ENCODE results near the gene EGLN2.
"Not testable (repeated sequence)": the region's sequence is repeated elsewhere in the genome, so short reads cannot be mapped to it uniquely, and the experiment has no call there.

The EGLN2 gene

DNA sequence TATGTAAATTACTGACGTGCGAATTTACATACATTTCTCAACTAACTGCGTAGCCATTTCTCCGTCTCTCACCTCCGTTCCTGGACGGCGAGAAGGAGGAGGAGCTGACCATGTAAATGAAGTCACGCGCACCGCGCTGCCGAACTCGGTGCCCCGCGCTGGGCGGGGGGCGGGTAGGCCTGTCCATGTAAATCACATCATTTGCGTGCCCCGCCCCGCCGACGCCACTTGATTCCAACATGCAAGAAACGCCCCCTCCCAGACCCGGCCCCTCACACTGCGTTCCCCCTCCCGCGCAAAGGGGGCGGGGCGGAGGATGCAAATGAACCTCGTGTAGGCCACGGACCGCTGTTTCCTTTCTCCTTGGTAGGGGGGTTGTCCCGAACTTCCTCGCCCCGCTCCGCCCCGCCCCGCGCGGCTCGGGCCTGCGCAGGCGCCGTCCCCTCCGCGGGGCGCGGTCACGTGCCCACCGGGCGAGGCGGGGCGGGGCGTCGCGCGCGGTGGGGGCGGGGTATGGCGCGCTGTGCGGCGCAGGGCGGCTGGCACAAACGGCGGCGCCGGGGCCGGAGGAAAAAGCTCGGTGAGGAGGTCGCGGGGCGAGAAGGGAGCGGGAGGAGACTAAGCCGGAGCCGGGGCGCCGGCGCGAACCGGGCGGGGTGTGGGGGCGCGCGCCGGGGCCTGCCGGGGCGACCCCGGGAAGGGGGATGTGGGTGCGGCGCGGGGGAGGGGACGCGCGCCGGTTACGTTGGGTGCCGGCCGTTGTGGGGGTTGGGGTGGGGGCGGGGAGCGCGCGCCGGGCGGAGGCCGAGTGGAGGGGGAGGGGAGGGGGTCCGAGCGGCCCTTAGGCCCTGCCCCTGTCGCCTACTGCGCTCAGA is at the start of gene EGLN2:
EGLN2 (plus strand) TSS at position 509 of the 875 bp plus-strand sequence. CDS start 1,382 bp downstream, outside the sequence.
- peak; percentile 100 for DNase-seq

DNA sequence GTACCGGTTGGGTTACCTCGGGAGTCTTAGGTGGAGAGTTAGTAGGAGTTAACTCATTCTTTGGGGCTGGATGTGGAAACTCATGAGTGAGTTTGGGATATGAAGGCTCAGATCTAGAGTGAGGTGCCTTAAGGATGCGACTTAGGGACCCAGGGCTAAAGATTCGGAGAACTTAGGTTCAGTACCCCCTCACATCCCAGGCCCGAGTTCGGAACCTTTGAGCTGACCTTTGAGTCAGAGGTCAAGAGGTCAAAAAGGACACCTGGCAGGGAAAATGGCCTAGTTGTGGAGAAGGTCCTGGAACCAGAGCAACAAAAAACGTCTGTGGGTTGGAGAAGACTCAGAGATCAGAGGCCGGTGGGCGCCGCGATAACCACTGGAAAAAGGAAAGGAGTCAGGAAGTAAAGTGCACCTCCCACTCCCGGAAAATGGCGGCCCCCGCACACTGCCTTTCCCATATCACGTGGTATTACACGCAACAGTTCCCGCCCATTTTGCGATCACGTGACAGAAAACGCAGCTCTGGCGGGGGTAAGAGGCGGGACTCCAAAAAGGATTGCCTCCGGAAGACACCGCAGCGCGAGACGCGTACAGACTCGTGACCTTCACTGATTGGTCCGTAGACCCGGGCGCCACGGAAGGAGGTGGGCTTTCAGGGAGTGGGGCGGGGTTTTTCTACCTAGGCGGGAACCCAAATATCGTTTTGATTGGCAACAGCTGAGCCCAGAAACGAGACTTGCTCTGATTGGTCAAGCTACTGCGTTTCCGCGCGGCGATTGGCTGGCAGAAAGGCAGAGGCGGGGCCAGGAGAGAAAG is 48.7 kb upstream of the EGLN2 start, which contains the start of gene ACTMAP:
ACTMAP (minus strand) TSS at position 420 of the 816 bp plus-strand sequence. CDS start 674 bp downstream, outside the sequence.
- DNase-seq, result peak; percentile 98

DNA sequence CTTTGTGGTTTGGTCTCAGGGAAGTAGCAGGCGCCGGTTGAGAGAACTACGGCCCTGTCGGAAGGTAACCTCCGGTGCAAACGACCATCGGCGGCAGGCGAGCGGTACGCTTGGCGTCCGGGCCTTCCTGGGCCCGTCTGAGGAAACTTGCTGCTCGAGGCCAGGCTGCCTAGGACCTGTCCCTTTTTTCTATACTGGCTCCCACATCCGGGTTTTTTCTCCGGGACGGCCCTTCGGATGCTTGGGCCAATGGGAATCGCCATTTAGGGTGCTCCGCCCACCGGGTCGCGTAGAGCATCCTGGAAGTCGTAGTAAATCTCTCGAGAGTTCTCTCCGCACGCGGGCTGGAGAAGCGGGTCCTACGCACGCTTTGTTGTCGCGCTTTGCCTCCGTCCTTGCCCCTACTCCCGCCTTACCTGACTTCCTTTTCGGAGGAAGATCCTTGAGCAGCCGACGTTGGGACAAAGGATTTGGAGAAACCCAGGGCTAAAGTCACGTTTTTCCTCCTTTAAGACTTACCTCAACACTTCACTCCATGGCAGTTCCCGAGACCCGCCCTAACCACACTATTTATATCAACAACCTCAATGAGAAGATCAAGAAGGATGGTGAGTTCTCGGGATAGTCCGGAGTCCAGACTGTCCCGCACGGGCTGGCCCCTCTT is 48.0 kb upstream of the EGLN2 start, which contains the start of gene SNRPA:
SNRPA (plus strand) TSS at position 330 of the 664 bp plus-strand sequence; CDS start at position 536, 206 bp downstream.
- peak; percentile 90 for DNase-seq

DNA sequence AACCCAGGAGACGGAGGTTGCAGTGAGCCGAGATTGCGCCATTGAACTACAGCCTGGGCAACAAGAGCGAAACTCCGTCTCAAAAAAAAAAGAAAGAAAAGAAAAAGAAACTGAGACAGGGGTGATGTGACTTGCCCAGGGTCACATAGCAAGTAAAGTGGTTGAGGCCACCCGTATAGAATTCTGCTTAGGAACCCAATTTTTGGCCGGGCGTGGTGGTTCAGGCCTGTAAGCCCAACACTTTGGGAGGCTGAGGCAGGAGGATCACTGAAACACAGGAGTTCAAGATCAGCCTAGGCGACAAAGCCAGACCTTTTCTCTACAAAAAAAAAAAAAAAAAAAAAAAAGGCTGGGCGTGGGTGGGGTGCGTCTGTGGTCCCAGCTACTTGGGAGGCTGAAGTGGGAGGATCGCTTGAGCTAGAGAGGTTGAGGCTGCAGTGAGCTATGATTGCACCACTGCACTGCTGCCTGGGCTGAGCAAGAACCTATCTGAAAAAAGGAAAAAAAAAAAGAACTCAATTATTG is 46.7 kb upstream of the EGLN2 start:
- no peak for DNase-seq

DNA sequence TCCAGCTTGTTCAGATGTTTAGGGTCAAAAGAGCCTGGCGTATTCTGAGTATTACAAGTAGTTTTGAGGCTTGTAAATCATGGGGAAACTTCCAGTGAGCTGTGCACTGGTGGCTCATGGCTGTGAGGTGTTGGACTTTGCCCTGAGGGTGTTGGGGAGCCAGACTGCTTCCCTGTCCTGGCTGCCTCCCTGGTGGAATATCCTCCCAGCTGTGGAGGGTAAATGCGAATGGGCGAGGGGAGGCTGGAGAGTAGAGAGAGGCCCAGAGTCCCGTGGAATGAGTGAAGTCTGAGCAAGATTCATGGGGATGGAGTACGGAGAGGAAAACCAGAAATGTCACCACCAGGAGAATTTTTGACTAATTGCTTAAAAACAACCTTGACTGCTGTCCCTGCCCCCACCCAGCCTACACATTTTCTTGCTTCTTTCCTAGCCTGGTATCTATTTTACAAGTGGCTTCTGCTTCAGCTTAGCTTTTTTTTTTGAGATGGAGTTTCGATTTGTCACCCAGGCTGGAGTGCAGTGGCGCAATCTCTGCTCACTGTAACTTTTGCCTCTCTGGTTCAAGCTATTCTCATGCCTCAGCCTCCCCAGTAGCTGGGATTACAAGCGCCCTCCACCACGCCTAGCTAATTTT is 44.3 kb upstream of the EGLN2 start:
- DNase-seq, result peak; percentile 58

DNA sequence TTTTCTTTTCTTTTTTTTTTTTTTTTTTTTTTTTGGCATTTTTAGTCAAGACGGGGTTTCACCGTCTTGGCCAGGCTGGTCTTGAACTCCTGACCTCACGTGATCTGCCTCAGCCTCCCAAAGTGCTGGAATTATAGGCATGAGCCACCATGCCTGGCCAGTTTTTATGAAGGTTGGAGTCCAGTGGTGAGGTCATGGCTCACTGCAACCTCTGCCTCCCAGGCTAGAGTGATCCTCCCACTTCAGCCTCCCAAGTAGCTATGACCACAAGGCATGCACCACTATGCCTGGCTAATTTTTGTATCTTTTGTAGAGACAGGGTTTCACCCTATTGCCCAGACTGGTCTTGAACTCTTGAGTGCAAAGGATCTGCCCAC is 43.8 kb upstream of the EGLN2 start:
- DNase-seq, result no peak

DNA sequence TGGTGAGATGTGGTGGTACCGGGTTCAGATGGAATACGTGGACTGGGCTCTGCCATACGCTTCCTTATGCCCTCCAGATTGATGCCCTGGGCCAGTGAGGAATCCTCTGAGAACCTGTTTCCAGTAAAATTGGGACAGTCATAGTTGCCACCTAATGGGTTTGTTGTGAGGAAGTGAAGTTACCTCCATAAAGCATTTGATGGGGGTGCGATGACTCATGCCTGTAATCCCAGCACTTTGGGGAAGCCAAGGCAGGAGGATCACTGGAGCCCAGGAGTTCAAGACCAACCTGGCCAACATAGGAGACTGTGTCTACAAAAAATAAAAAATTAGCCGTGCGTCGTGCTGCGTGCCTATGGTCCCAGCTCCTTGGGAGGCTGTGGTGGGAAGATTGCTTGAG is 43.2 kb upstream of the EGLN2 start:
- no peak for DNase-seq

DNA sequence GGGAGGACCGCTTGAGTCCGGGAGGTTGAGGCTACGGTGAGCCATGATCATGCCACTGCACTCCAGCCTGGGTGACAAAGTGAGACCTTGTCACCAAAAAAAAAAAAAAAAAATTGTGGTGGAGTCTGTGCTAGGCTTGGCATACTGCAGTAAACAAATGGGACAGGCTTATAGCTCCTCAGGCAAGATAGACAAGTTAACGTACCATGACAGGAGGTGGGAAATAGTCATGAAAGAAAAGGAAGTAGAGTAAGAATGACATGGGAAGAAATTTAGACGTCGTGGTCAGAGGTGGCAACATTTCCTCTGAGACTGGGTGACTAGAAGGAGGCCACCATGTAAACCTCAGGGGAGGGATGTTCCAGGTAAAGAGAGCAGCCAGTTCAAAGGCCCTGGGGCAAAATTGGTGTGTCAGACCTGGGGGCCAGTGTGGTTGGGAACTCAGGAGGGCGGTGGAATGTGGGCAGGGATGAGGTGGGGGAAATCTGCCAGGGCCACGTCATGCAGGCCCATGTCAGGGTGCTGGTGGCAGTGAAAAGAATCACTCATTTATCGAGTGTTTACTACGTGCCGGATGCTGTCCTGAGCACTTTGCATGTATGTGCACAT is 42.4 kb upstream of the EGLN2 start:
- DNase-seq, result peak; percentile 15

DNA sequence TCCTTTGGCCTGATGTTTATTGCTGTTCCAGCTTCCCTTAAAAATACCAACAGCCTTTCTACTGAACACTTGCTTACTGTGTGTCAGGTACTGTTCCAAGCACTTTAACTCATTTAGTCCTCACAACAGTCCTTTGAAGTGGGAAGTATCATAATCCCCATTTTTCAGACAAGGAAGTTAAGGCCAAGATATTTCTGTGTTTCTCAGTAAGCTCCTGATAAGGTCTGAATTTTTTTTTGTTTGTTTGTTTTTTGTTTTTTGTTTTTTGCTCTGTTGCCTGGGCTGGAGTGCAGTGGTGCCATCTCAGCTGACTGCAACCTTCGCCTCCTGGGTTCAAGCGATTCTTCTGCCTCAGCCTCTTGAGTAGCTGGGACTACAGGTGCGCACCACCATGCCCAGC is 40.5 kb upstream of the EGLN2 start:
- DNase-seq, result no peak

DNA sequence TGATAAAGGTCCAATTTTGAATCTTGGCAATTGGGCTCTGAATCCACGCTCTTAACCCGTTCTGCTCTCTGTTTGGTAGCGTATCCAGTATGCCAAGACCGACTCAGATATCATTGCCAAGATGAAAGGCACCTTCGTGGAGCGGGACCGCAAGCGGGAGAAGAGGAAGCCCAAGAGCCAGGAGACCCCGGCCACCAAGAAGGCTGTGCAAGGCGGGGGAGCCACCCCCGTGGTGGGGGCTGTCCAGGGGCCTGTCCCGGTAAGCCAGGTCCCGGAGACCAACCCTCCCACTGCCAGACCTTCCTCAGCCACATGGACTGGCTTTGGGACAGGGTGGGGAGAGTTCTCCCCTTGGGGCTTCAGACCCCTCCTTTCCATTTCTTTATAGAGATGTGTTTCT is 39.6 kb upstream of the EGLN2 start:
- DNase-seq, result no peak

DNA sequence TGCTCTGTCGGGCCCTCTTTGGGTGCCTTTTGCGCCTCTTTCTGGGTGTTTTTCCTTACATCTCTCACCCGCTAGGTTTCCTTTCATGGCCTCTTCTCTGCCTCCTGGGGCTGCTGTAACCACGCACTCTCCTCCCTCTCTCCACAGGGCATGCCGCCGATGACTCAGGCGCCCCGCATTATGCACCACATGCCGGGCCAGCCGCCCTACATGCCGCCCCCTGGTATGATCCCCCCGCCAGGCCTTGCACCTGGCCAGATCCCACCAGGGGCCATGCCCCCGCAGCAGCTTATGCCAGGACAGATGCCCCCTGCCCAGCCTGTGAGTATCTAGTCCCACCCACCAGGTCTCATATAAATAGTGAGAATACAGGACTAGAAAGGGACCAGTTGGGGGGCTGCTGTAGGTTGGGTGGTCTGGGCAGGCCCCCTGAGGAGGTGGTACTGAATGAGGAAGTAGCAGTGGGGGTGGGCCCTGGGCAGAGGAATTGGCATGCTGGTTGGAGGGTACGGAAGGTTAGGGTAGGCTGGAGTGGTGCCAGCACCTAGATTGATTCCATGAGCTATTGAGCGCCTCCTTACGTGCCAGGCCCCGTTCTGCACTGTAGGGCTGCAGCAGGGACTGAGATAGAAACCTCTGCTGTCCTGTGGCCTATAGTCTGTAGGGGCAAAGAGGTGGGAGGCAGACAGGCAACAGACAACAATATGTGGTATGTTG is 36.1 kb upstream of the EGLN2 start:
- no peak for DNase-seq

DNA sequence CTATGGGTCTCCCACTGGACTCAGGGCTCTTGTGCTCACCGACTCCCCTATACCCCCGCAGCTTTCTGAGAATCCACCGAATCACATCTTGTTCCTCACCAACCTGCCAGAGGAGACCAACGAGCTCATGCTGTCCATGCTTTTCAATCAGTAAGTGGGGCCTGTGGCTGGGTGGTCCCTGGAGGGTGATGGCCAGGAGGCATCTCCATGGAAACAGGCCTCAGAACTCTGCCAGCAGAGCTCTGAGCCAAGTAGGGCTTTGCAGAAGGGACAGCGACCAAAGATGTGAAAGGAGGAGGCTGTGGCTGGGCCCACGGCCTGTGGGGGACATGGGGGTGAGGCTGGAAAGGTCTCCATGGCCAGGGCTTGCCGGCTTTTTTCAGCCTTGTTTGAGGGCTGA is 35.5 kb upstream of the EGLN2 start:
- DNase-seq, result no peak

DNA sequence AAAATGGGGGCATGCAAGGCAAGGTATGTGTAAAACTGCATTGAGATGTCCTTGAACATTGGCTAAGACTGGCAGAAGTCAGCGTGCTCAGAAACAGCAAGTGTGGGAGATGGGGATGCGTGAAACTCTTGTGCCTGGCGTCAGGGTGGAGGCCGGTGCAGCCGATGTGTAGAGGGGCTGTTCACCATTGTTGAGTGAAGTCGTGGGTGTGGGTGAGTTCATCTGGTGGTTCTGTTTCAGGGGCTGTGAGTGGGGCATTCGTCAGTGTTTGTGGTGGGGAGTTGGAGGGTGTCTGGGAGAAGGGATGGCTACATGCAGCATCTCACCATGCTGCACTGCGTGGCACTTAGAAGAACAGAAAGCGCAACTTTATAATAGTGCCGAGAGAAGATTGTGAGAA is 35.0 kb upstream of the EGLN2 start:
- DNase-seq, result no peak

DNA sequence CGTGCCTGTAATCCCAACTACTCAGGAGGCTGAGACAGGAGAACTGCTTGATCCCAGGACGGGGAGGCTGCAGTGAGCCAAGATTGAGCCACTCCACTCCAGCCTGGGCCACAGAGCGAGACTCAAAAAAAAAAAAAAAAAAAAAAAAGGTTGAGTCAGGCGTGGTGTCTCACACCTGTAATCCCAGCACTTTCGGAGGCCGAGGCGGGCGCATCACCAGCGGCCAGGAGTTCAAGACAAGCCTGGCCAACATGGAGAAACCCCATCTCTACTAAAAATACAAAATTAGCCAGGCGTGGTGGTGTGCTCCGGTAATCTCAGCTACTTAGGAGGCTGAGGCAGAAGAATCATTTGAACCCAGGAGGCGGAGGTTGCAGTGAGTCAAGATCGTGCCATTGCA is 32.6 kb upstream of the EGLN2 start:
- DNase-seq, result not testable (repeated sequence)

DNA sequence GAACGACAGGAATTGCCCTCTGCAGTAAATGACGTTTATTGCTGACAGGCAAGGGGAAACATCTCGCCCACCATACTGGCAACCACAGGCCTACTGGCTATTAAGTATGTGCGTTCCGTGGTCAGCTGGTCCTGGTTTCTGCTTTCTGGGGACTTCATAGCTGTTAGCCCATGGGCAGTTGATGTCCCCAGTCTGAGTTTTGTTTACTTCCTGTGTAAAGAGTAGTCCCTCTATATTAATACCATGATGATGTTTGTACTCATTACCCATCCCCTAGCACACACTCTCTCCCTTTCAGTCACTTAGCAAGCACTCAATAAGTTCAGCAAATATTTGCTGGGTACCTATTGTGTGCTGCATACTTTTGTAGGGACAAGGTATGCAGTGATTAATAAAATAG is 30.1 kb upstream of the EGLN2 start:
- DNase-seq, result no peak

DNA sequence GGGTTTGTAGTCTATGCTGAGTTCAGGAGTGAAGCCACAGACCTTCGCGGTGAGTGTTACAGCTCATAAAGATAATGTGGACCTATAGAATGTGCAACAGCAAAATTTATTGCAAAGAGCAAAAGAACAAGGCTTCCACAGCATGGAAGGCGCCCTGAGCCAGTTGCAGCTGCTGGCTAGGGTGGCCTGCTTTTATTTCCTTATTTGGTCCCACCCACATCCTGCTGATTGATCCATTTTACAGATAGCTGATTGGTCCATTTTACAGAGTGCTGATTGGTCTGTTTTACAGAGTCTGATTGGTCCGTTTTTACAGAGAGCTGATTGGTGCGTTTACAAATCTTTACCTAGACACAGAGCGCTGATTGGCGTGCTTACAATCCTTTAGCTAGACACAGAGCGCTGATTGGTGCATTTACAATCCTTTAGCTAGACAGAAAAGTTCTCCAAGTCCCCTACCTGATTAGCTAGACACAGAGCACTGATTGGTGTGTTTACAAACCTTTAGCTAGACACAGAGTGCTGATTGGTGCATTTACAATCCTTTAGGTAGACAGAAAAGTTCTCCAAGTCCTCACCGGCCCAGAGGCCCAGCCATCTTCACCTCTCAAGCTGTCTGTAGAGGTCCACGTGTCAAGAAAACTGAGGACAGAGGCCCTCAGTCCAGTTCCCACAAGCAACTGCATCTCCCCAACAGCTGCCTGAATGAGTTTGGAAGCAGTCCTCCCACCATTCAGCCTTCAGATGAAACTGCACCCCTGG is 27.7 kb upstream of the EGLN2 start:
- DNase-seq, result not testable (repeated sequence)

DNA sequence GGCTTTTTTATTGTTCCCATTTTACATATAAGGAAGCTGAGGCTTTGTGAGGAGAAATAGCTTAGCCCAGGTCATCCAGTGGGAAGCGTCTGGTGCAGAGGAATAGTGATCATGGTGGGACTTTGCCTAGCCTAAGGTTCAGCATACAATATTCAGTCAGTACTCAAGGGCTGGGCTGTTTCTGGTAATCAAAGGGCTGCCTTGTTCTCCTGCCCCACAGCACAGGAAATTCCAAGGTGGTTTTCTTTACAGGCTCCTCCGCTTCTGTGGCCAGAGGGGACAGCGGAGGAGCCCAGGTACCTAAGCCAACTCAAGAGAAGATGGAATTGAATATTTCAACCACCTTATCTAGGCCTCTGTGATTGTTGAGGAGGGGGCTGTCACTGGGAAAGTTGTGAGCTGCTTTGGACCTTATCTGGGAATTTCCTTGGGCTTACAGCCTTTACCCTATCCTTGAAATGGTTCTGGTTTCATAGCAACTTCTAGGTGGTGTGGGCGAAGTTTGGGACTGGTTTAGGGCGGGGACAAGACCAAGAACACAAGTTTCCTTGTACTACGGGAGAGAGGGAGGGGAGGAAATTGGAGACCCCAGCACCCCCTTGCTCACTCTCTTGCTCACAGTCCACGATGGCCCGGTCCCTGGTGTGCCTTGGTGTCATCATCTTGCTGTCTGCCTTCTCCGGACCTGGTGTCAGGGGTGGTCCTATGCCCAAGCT is 23.9 kb upstream of the EGLN2 start, which contains the start of gene MIA:
MIA (plus strand) TSS at position 606 of the 716 bp plus-strand sequence; CDS start at position 628, 22 bp downstream.
- DNase-seq, result no peak

DNA sequence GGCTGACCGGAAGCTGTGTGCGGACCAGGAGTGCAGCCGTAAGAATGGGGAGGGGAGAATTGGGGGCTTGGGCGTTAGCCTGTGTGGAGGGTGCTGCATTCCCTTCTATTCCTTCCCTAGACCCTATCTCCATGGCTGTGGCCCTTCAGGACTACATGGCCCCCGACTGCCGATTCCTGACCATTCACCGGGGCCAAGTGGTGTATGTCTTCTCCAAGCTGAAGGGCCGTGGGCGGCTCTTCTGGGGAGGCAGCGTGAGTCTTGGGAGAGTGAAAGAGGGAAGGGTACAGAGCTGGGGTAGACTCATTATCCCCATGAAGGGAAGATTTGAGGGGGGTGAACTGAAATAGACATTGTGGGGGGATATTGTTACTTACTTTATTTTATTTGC is 23.4 kb upstream of the EGLN2 start:
- no peak for DNase-seq

DNA sequence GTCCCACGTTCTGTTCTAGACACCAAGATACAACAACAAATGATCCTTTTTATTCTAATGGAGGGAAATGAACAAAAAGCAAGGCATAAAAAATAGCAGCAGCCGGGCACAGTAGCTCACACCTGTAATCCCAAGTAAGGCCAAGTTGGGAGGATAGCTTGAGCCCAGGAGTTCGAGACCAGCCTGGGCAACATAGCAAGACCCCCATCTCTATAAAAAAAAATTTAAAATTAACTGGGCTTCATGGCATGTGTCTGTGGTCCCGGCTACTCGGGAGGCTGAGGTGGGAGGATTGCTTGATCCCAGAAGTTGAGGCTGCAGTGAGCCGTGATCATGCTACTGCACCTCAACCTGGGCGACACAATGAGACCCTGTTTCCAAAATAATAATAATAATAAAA is 22.6 kb upstream of the EGLN2 start:
- no peak for DNase-seq

Data from stimulated activated CD4-positive, alpha-beta T cell treated with anti-CD3 and anti-CD28 coated beads, Interleukin-12 subunit alpha, Interleukin-12 subunit beta, amount 100 ng/mL, for 4 hours (primary cell).